Lung (tissue), 12 donors: Measurements from ENCODE around the gene CNTN1. TPM values are rescaled to one million over a fixed set of nuclear protein-coding genes. Genes with fewer than 3 reads are reported as not detected.

Source experiments
- ATAC-seq: fragments of 200-7000 bp; cut with Tn5 transposase; one replicate; pipeline ENCODE4 v1.9.1; 2020; ENCODE audit warnings: moderate number of reproducible peaks; ENCODE audit not compliant: insufficient read depth, low FRiP score
- DNase-seq, 3 donors: peaks; one replicate each; pipeline ENCODE4 v3.0.0-alpha.2; 2013 to 2017
- H3K27ac ChIP-seq, 2 donors: one replicate each; pipeline ENCODE4 v1.5.1; 2013; ENCODE audit warnings: mild to moderate bottlenecking in 2 of 2, moderate library complexity in 2 of 2, control low read depth in 1 of 2, inconsistent platforms in 1 of 2, low read depth in 1 of 2, low read length in 1 of 2
- H3K27me3 ChIP-seq, 3 donors: one replicate each; pipeline ENCODE4 v1.5.1; 2013; ENCODE audit warnings: low read length in 2 of 3; ENCODE audit not compliant: control insufficient read depth in 3 of 3, insufficient read depth in 3 of 3
- H3K36me3 ChIP-seq, 4 donors: one replicate each; pipeline ENCODE4 v1.5.1; 2013; ENCODE audit warnings: low read length in 4 of 4, mild to moderate bottlenecking in 1 of 4, moderate library complexity in 1 of 4; ENCODE audit not compliant: control insufficient read depth in 4 of 4, insufficient read depth in 4 of 4
- H3K4me1 ChIP-seq, 5 donors: one replicate each; pipeline ENCODE4 v1.5.1; 2013; ENCODE audit warnings: low read length in 5 of 5, mild to moderate bottlenecking in 2 of 5, moderate library complexity in 1 of 5; ENCODE audit not compliant: control insufficient read depth in 5 of 5, insufficient read depth in 5 of 5
- H3K4me3 ChIP-seq: one replicate; pipeline ENCODE4 v1.5.1; 2013; ENCODE audit warnings: mild to moderate bottlenecking, control low read depth, moderate library complexity
- H3K9ac ChIP-seq, 2 donors: one replicate each; pipeline ENCODE4 v1.5.1; 2013; ENCODE audit warnings: low read length in 2 of 2, control low read depth in 1 of 2; ENCODE audit not compliant: insufficient read depth in 1 of 2
- H3K9me3 ChIP-seq, 4 donors: one replicate each; pipeline ENCODE4 v1.5.1; 2013; ENCODE audit warnings: low read length in 3 of 4, mild to moderate bottlenecking in 1 of 4, moderate library complexity in 1 of 4; ENCODE audit not compliant: control insufficient read depth in 4 of 4, insufficient read depth in 3 of 4
- CTCF ChIP-seq: IDR thresholded peaks from 2 replicates; pipeline ENCODE4 v1.5.1; 2012; ENCODE audit warnings: mild to moderate bottlenecking; ENCODE audit errors: control extremely low read depth, extremely low read depth
- WGBS, 2 donors: extraction: QIAGEN DNeasy Blood & Tissue Kit; methylation state at CpG; one replicate each; pipeline ENCODE4 v1.1.7; 2013; 5-methylcytosine and 5-hydroxymethylcytosine counted together
- polyA plus RNA-seq, 2 donors: library from polyadenylated mRNA; stranded (reverse); fragments of 200-250 nt; gene quantifications; one replicate each; pipeline ENCODE4 v1.2.1, GENCODE V29; 2013
- total RNA-seq, 2 donors: library from RNA; depleted of rRNA in 1 of 2; stranded (reverse); fragments of >200 nt in 1 of 2; gene quantifications; one replicate each; pipeline ENCODE4 v1.2.1, GENCODE V29; 2014 to 2021
- donor health status: control.
- donor health status: control.
- donor health status: Bipolar disorder and iron deficiency.
- donor health status: healthy.
- donor health status: DM: yes; HTN: yes; CAD: no.

The CNTN1 gene
- total and polyA plus RNA-seq, 4 donors, result 0.10 to 47.6 (median 1.1) TPM

GRCh38 chr12:41089438-41089837 is 397.2 kb downstream of the CNTN1 start:
- Histone ChIP-seq H3K9me3 (no peaks in the 10 kb centered on the region), H3K36me3 (no peaks in the 10 kb centered on the region), H3K27me3 (no peaks in the 10 kb centered on the region), H3K9ac (no peak overlapping the region), H3K27ac (no peak overlapping the region), H3K4me1 (no peaks in the 10 kb centered on the region), H3K4me3 (no peak overlapping the region)
- WGBS, 2 donors, result 88 to 92% methylated on average over 2 of the region's 2 CpGs
- no peak for DNase-seq
- ATAC-seq, result no peak
- no peak for TF ChIP-seq CTCF

GRCh38 chr12:41092115-41092514 is 399.9 kb downstream of the CNTN1 start:
- WGBS, 2 donors, result 68 to 87% methylated on average over 1 of the region's 1 CpG
- no peak for TF ChIP-seq CTCF
- H3K4me1 ChIP-seq, result no peaks in the 10 kb centered on the region

GRCh38 chr12:41096797-41097196 is 404.6 kb downstream of the CNTN1 start:
- no peak for DNase-seq

More at GRCh38 chr12:41092115-41092514, 399.9 kb downstream of the CNTN1 start:
- Histone ChIP-seq H3K9me3 (no peaks in the 10 kb centered on the region), H3K9ac (no peak overlapping the region), H3K27ac (no peak overlapping the region), H3K4me3 (no peak overlapping the region), H3K36me3 (no peaks in the 10 kb centered on the region), H3K27me3 (no peaks in the 10 kb centered on the region)
- DNase-seq, result no peak
- ATAC-seq, result no peak

More at GRCh38 chr12:41096797-41097196, 404.6 kb downstream of the CNTN1 start:
- peaks cover 0 to 2% (median 0%) of the 10 kb centered on the region in 4 donors for H3K9me3 ChIP-seq
- no peak overlapping the region for H3K27ac ChIP-seq
- H3K27me3 ChIP-seq, result no peaks in the 10 kb centered on the region
- no peaks in the 10 kb centered on the region for H3K4me1 ChIP-seq
- no peaks in the 10 kb centered on the region for H3K36me3 ChIP-seq
- ATAC-seq, result no peak
- no peak overlapping the region for H3K9ac ChIP-seq
- TF ChIP-seq CTCF, result no peak
- 91 to 93% methylated on average over 1 of the region's 1 CpG for WGBS, 2 donors
- H3K4me3 ChIP-seq, result no peak overlapping the region
